Measurements from ENCODE around the gene KCNJ15. TPM values are rescaled to one million over a fixed set of nuclear protein-coding genes. Genes with fewer than 3 reads are reported as not detected.

Gene KCNJ15
- total RNA-seq, 2 experiments from 2014 or later: 0.15 to 0.17 TPM

DNA sequence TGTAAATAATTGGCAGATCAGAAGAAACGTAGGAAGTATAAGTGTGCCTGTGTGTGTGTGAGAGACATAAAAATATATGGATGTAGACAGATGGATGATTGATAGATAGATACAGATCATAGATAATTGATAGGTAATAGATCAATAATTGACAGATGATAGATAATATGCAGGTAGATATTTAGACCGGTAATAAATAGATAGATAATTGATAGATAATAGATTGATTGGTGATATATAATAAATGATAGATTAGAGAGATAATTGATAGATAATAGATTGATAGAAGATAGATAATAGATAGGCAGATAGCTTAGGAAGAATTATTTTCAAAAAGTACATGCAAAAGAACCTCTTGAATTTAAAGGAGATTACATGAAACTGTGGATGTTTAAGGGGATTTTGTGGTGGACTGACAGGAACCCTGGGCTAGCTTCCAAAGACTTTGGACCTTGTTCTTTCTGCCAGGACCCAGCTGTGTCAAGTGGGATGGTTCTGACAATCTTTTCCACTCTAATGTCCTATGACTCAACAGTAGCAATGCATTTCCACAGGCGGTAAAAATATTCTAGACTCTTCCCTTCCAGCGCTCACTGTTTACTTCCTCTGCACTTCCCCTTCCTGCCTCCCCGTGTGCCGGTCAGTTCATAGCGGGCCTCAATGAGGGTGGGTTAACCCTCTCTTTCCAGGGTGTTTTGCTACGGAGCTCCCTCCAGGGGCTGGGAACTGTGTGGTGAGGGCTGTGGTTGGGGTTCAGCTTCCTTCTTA lies 39.4 kb downstream of the KCNJ15 start:
- CTCF ChIA-PET: no interaction called here
- H3K27me3 Mint-ChIP-seq: peaks cover 3% of the 10 kb centered on the region
- H3K36me3 Mint-ChIP-seq: no peaks in the 10 kb centered on the region
- no peak overlapping the region for H3K4me3 Mint-ChIP-seq
- POLR2A ChIA-PET: no interaction called here
- no peaks in the 10 kb centered on the region for H3K9me3 Mint-ChIP-seq
- H3K27ac Mint-ChIP-seq: no peak overlapping the region
- no peak for DNase-seq
- peaks cover 34% of the 10 kb centered on the region for H3K4me1 Mint-ChIP-seq (ENCODE audit: low read depth)
- intact Hi-C loops (cut with micrococcal nuclease): no loop called here

DNA sequence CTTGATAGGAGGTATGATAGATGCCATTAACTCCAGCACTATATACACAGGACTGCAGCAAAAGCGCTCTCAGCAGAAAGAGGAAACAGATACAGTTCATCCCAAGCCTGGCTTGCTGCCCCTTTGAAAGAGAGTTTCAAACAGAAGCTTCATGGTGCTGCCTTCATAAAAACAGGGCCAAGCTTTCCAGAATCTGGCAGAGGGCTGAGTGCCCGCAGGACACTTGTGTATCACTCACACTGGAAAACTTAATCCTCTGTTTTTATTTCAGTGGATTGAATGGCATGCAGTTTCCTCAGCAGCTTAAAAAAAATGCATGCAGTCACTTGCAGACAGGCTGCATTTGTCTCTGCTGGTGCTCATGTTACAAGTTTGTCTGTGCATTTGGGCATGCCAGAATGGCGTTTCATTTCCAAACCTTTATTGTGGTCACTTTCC lies 40.4 kb downstream of the KCNJ15 start:
- Mint-ChIP-seq H3K27me3 (peaks cover 3% of the 10 kb centered on the region), H3K9me3 (no peaks in the 10 kb centered on the region), H3K36me3 (no peaks in the 10 kb centered on the region), H3K4me3 (no peak overlapping the region), H3K4me1 (ENCODE audit: low read depth) (peaks cover 37% of the 10 kb centered on the region), H3K27ac (no peak overlapping the region)
- ChIA-PET CTCF (no interaction called here), POLR2A (no interaction called here)
- intact Hi-C loops (cut with micrococcal nuclease): no loop called here
- no peak for DNase-seq

DNA sequence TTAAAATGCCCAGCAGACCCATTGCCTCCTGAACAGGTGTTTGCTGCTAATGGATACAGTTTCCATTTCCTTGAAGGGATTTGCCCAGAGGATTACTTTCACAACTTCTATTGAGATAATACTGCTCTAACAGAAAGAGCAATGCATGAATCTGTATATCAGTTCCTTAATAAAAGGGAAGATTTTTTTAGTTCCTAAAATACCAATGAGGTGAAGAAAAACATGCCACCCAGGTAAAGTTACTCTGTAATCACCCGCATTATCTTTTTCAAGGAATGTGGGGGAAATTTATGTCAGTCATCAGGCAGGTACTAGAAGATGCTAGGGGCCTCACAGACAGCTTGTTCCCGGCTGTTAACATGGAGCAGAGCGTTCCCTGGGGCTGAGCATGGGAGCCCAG lies 41.1 kb downstream of the KCNJ15 start:
- intact Hi-C loops (cut with micrococcal nuclease): no loop called here
- peaks cover 3% of the 10 kb centered on the region for H3K27me3 Mint-ChIP-seq
- CTCF ChIA-PET: no interaction called here
- H3K27ac Mint-ChIP-seq: no peak overlapping the region
- peaks cover 37% of the 10 kb centered on the region for H3K4me1 Mint-ChIP-seq (ENCODE audit: low read depth)
- DNase-seq: no peak
- H3K4me3 Mint-ChIP-seq: no peak overlapping the region
- POLR2A ChIA-PET: no interaction called here
- H3K9me3 Mint-ChIP-seq: no peaks in the 10 kb centered on the region
- no peaks in the 10 kb centered on the region for H3K36me3 Mint-ChIP-seq

DNA sequence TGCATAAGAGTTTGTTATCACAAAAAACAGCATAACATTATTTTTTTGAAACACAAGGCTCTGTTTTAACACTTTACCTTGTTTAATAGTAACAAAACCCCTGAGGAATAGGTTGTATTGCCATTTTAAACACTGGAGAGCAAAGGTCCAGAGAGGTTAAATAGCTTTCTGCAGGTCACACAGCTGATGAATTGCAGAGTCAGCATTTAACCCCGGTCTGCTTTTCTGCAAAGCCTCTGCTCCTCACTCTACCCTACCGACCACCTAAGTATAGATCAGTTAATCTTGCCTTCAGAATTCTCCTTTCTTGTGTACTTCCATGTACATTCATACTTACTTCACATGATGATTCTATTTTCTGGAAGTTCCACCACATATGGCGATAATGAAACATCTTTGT lies 42.0 kb downstream of the KCNJ15 start:
- Mint-ChIP-seq H3K4me1 (ENCODE audit: low read depth) (peaks cover 33% of the 10 kb centered on the region), H3K27ac (no peak overlapping the region), H3K36me3 (no peaks in the 10 kb centered on the region), H3K9me3 (no peaks in the 10 kb centered on the region), H3K27me3 (peaks cover 2% of the 10 kb centered on the region), H3K4me3 (no peak overlapping the region)
- intact Hi-C loops (cut with micrococcal nuclease): no loop called here
- ChIA-PET CTCF (no interaction called here), POLR2A (no interaction called here)
- no peak for DNase-seq

DNA sequence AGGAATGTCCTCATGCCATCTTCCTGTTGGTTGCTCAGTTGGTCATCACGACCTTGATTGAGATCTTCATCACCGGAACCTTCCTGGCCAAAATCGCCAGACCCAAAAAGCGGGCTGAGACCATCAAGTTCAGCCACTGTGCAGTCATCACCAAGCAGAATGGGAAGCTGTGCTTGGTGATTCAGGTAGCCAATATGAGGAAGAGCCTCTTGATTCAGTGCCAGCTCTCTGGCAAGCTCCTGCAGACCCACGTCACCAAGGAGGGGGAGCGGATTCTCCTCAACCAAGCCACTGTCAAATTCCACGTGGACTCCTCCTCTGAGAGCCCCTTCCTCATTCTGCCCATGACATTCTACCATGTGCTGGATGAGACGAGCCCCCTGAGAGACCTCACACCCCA lies 42.9 kb downstream of the KCNJ15 start:
- H3K27ac Mint-ChIP-seq: no peak overlapping the region
- CTCF ChIA-PET: no interaction called here
- no peak for DNase-seq

DNA sequence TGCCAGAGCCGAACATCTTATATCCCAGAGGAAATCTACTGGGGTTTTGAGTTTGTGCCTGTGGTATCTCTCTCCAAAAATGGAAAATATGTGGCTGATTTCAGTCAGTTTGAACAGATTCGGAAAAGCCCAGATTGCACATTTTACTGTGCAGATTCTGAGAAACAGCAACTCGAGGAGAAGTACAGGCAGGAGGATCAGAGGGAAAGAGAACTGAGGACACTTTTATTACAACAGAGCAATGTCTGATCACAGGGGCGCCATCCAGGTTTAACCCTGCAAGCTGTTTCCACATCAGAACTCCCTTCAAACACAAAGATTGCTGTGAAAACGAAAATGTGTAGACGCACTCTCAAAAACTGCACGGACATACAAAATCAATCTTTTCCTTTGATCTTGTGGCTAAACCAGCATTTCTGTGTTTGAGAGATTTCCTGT lies 43.4 kb downstream of the KCNJ15 start:
- ChIA-PET POLR2A (no interaction called here), CTCF (no interaction called here)
- Mint-ChIP-seq H3K4me3 (peak overlapping the region; percentile 33), H3K27ac (no peak overlapping the region), H3K36me3 (no peaks in the 10 kb centered on the region), H3K4me1 (ENCODE audit: low read depth) (peaks cover 29% of the 10 kb centered on the region), H3K27me3 (peaks cover 2% of the 10 kb centered on the region), H3K9me3 (no peaks in the 10 kb centered on the region)
- DNase-seq: no peak
- intact Hi-C loops (cut with micrococcal nuclease): loop anchor here (5.0 kb wide), 1 partner anchor 47 kb away; no protein-coding TSS in a partner anchor

More for the DNA sequence above, 42.9 kb downstream of the KCNJ15 start:
- intact Hi-C loops (cut with micrococcal nuclease): loop anchor here (5.0 kb wide), 1 partner anchor 48 kb away; no protein-coding TSS in a partner anchor
- POLR2A ChIA-PET: no interaction called here
- H3K27me3 Mint-ChIP-seq: peaks cover 2% of the 10 kb centered on the region
- peaks cover 29% of the 10 kb centered on the region for H3K4me1 Mint-ChIP-seq (ENCODE audit: low read depth)
- no peaks in the 10 kb centered on the region for H3K36me3 Mint-ChIP-seq
- H3K9me3 Mint-ChIP-seq: no peaks in the 10 kb centered on the region
- H3K4me3 Mint-ChIP-seq: no peak overlapping the region

DNA sequence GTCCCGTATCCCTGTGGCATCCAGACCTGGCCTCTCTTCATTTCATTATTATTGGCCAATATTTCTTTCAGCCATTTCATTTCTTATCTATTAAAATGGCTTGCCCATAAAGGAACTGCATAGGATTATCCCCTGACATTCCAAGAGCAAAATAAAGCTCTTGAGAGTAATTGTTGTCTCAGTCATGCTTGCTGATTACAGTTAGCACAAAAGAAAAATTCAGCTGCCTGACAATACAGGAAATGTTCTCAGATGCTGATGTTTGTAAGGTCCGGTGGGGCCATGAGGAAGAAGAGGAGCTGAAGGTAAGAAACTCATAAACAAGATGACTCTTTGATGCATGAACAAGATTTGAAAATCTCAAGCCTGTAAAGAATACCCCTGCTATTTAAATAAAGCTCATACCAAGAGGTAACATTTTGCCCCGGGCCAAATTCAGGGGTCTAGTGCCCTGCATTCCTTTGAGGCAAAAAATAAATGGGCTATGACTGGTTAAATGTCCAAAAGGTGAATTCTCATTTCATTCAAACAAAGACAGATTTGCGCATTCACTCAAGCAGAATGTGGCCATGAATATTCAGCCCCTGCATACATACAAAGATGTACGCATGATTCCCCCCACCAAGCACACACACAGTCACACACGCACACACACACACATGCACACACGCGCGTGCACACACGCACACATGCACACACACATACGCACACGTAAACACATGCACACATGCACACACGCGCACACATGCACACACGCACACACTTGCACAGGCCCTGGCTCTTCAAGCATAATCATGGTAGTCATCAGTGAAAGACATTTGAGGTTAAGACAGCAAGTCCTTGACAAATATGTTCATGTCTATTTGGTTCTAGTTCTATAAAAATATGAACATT lies 44.8 kb downstream of the KCNJ15 start:
- no peaks in the 10 kb centered on the region for H3K36me3 Mint-ChIP-seq
- ChIA-PET POLR2A (no interaction called here), CTCF (no interaction called here)
- DNase-seq: no peak
- H3K27me3 Mint-ChIP-seq: peaks cover 2% of the 10 kb centered on the region
- H3K9me3 Mint-ChIP-seq: no peaks in the 10 kb centered on the region
- no peak overlapping the region for H3K4me3 Mint-ChIP-seq
- no peak overlapping the region for H3K27ac Mint-ChIP-seq
- H3K4me1 Mint-ChIP-seq (ENCODE audit: low read depth): peaks cover 27% of the 10 kb centered on the region
- intact Hi-C loops (cut with micrococcal nuclease): loop anchor here (5.0 kb wide), 1 partner anchor 46 kb away; no protein-coding TSS in a partner anchor

DNA sequence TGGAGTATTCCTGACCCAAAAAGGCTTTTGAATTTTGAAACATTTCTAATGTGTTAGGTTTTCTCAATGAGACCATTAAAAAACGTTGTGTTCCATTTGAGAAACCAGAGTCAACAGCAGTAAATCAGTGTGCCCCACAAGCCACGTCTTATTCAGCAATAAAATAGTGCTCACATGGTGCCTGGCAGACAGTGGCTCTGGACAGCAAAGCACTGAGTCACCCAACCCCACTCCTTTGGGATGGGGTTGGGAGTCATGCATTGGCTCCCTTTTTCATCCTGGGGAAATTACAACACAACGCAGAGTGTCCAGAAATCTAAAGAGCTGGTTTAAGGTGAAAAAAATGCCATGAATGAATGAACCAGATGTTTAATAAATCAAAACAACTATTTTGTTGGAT lies 46.5 kb downstream of the KCNJ15 start:
- intact Hi-C loops (cut with micrococcal nuclease): loop anchor here (5.0 kb wide), 1 partner anchor 44 kb away; no protein-coding TSS in a partner anchor
- Mint-ChIP-seq H3K27me3 (peaks cover 2% of the 10 kb centered on the region), H3K36me3 (no peaks in the 10 kb centered on the region), H3K27ac (no peak overlapping the region), H3K4me1 (ENCODE audit: low read depth) (peaks cover 25% of the 10 kb centered on the region), H3K9me3 (no peaks in the 10 kb centered on the region), H3K4me3 (no peak overlapping the region)
- CTCF ChIA-PET: no interaction called here
- no peak for DNase-seq
- POLR2A ChIA-PET: no interaction called here

GRCh38 chr21:38306433-38307141 lies 49.8 kb downstream of the KCNJ15 start:
- no peak for DNase-seq
- Mint-ChIP-seq H3K27ac (no peak overlapping the region), H3K27me3 (no peaks in the 10 kb centered on the region), H3K9me3 (no peaks in the 10 kb centered on the region), H3K4me1 (ENCODE audit: low read depth) (peaks cover 9% of the 10 kb centered on the region), H3K36me3 (no peaks in the 10 kb centered on the region), H3K4me3 (no peak overlapping the region)
- POLR2A ChIA-PET: interaction anchor here (0.6 to 1.0 kb wide), 2 partner anchors 37 to 220 kb away, joined by 3 read pairs; no protein-coding TSS in a partner anchor
- CTCF ChIA-PET: interaction anchor here (0.7 to 1.0 kb wide), 2 partner anchors 45 to 180 kb away, joined by 3 read pairs; no protein-coding TSS in a partner anchor
- intact Hi-C loops (cut with micrococcal nuclease): no loop called here

DNA sequence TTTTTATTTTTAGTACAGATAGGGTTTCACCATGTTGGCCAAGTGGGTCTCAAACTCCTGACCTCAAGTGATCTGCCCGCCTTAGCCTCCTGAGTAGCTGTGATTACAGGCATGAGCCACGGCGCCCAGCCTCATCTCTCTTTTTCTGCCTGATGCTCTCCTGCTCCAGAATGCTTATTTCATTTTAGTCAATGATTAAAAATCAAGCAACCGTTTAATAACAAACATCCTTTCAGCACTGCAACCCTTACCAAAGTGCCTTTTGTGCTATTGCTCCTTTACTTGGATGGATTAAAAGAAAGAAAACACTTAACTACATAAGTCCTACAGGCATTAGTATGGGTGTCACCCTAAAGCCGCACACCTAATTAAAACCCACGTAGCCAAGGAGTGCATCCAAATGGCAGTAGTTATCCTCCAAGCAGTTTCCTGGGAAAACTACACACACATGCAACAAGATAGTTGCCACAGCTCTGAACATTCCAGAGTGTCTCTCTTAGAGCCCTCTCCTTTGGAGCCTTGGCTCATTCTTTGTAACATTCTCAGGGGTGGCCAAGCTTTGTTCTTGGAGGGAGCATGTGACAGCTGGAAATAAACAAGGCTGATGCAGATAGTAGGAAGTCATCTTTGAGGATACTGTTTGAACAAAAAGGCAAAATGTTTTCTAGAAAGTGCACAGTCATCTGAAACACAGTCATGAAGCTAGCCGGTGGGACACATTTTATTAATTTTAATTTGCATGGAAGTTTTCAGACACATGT lies 51.2 kb downstream of the KCNJ15 start:
- Mint-ChIP-seq H3K9me3 (no peaks in the 10 kb centered on the region), H3K4me1 (ENCODE audit: low read depth) (peaks cover 9% of the 10 kb centered on the region), H3K27ac (no peak overlapping the region), H3K4me3 (no peak overlapping the region), H3K36me3 (no peaks in the 10 kb centered on the region), H3K27me3 (no peaks in the 10 kb centered on the region)
- POLR2A ChIA-PET: no interaction called here
- DNase-seq: no peak
- CTCF ChIA-PET: no interaction called here
- intact Hi-C loops (cut with micrococcal nuclease): no loop called here

DNA sequence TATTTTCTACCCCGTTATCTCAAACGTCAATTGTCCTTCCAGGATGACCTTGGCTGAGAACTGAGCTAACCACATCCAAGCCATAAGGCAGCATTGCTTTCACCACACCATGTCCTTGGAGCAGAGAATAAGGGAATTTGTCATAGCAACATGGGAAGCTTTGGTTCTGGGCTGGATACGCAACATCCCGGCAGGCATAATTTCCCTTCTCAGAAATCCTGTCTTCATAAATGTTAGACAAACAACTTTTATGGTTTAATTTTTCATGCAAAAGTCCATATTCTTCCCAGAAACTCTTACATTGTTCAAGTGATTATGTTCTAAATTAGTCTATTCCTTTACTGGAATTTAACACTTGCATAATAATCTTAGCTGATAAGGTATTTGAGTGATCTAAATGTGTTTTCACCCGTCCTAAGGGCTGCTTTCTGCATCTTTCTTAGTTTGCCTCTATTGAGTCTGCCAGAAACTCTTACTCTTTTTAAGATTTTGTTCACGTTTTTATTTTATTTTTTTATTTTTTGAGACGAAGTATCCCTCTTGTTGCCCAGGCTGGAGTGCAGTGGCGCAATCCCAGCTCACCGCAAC lies 51.8 kb downstream of the KCNJ15 start:
- no peak overlapping the region for H3K4me3 Mint-ChIP-seq
- H3K27me3 Mint-ChIP-seq: no peaks in the 10 kb centered on the region
- intact Hi-C loops (cut with micrococcal nuclease): no loop called here
- H3K36me3 Mint-ChIP-seq: no peaks in the 10 kb centered on the region
- POLR2A ChIA-PET: no interaction called here
- no peaks in the 10 kb centered on the region for H3K9me3 Mint-ChIP-seq
- CTCF ChIA-PET: no interaction called here
- no peak for DNase-seq
- H3K27ac Mint-ChIP-seq: no peak overlapping the region
- H3K4me1 Mint-ChIP-seq (ENCODE audit: low read depth): peaks cover 9% of the 10 kb centered on the region
